Mucosa of rectum (tissue), 2 donors: ENCODE measurements around the gene ARHGAP35.
"Not testable (repeated sequence)": the region's sequence is repeated elsewhere in the genome, so short reads cannot be mapped to it uniquely, and the experiment has no call there.

ENCODE experiments used
- H3K27ac ChIP-seq, 2 donors: one replicate each; pipeline ENCODE4 v1.7.0; 2013; ENCODE audit warnings: inconsistent platforms in 2 of 2, low read depth in 2 of 2, low read length in 2 of 2
- H3K27me3 ChIP-seq, 2 donors: one replicate each; pipeline ENCODE4 v1.7.0; 2013; ENCODE audit warnings: low read length in 2 of 2; ENCODE audit not compliant: control insufficient read depth in 2 of 2, insufficient read depth in 2 of 2
- H3K36me3 ChIP-seq, 2 donors: one replicate each; pipeline ENCODE4 v1.7.0; 2013; ENCODE audit warnings: low read length in 2 of 2; ENCODE audit not compliant: control insufficient read depth in 2 of 2, insufficient read depth in 2 of 2
- H3K4me1 ChIP-seq, 2 donors: one replicate each; pipeline ENCODE4 v1.7.0; 2013; ENCODE audit warnings: low read length in 2 of 2, mild to moderate bottlenecking in 1 of 2; ENCODE audit not compliant: control insufficient read depth in 2 of 2, insufficient read depth in 2 of 2
- H3K4me3 ChIP-seq, 2 donors: one replicate each; pipeline ENCODE4 v1.7.0; 2013; ENCODE audit warnings: low read length in 2 of 2
- H3K9ac ChIP-seq, 2 donors: one replicate each; pipeline ENCODE4 v1.7.0; 2013; ENCODE audit warnings: low read length in 2 of 2, low read depth in 1 of 2, mild to moderate bottlenecking in 1 of 2
- H3K9me3 ChIP-seq, 2 donors: one replicate each; pipeline ENCODE4 v1.7.0; 2013; ENCODE audit warnings: low read length in 2 of 2; ENCODE audit not compliant: control insufficient read depth in 2 of 2
- donor health status: healthy.
- donor health status: Normal muscosa, but diverticular disease.

Gene ARHGAP35

DNA sequence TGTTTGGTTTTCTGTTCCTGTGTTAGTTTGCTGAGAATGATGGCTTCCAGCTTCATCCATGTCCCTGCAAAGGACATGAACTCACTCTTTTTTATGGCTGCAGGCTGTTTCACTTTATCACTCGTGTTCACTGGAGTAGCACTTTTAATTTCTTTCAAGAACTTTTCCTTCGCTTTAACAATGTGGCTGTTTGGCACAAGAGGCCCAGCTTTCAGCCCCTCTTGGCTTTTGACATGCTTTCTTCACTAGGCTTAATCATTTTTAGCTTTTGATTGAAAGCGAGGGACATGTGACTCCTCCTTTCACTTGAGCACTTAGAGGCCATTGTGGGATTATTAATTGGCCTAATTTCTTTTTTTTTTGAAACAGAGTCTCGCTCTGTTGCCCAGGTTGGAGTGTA, 22.0 kb downstream of the ARHGAP35 start:
- not testable (repeated sequence) for H3K4me1 ChIP-seq, H3K9me3 ChIP-seq, H3K4me3 ChIP-seq, H3K27ac ChIP-seq, H3K9ac ChIP-seq, H3K36me3 ChIP-seq, H3K27me3 ChIP-seq

GRCh38 chr19:46885411-46885810, 24.6 kb downstream of the ARHGAP35 start:
- H3K27ac ChIP-seq: no peak overlapping the region

DNA sequence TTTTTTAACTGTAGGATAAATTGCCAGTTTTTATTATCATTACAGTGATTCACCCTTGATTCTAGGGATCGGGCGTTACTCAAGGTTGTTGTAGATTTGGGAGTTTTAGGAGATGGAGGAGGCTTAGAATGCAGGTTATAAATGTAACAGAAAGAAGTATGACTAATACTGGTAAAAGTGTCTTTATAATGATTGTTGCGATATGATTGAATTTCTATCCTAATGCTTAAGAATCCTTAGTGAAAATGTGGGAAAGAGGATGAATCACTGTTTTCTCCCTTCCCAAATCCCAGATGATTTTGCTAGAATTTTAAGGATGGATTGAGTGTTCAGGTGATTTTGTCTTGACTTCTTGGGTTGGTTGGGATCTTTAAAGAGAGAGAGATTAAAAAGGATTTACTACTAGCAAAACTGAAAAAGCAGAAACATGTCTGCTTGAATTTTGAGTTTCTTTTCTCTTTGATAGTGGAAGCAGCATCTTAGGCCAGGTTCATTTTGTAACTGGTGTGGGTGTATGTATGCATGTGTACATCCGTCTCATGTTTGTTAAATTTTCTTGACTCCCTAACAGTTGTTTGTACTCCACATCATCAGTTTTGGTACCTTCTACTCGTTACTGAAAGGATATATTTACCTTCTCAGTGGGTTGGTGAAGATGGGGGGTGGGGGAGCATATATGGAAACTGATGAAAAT, 25.9 kb downstream of the ARHGAP35 start:
- H3K27ac ChIP-seq: no peak overlapping the region
- H3K4me1 ChIP-seq: peaks cover 9 to 11% of the 10 kb centered on the region in 2 donors
- H3K9ac ChIP-seq: no peak overlapping the region
- H3K9me3 ChIP-seq: no peaks in the 10 kb centered on the region
- H3K27me3 ChIP-seq: no peaks in the 10 kb centered on the region
- H3K4me3 ChIP-seq: no peak overlapping the region
- H3K36me3 ChIP-seq: no peaks in the 10 kb centered on the region

More at GRCh38 chr19:46885411-46885810, 24.6 kb downstream of the ARHGAP35 start:
- no peaks in the 10 kb centered on the region for H3K36me3 ChIP-seq
- H3K4me1 ChIP-seq: peaks cover 4 to 5% of the 10 kb centered on the region in 2 donors
- H3K4me3 ChIP-seq: no peak overlapping the region
- no peaks in the 10 kb centered on the region for H3K27me3 ChIP-seq
- H3K9me3 ChIP-seq: no peaks in the 10 kb centered on the region
- no peak overlapping the region for H3K9ac ChIP-seq

DNA sequence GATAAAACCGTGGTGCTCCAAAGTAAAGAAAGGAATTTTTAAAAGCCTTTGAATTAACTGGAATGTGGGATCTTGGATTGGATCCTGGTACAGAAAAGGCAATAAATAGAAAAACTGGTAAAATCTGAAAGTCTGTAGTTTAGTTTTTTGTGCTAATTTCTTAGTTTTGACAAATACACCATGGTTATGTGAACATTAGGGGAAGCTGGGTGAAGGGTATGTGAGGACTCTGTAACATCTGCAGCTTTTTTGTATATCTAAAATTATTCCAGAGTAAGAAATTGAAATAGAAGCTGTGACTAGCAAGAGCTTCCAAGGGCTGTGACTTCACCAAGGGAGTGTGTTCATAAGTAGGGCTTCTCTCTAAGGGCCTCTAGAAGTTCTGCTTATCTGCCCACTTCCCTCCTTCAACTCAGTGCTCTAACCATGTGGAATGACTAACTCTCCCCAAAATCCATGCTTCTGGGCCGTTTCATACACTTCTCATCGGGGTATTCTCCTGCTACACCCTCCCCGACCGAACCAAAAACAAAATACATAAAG, 26.5 kb downstream of the ARHGAP35 start:
- no peak overlapping the region for H3K4me3 ChIP-seq
- no peak overlapping the region for H3K9ac ChIP-seq
- no peaks in the 10 kb centered on the region for H3K9me3 ChIP-seq
- no peak overlapping the region for H3K27ac ChIP-seq
- H3K27me3 ChIP-seq: no peaks in the 10 kb centered on the region
- H3K4me1 ChIP-seq: peaks cover 9 to 12% of the 10 kb centered on the region in 2 donors
- H3K36me3 ChIP-seq: no peaks in the 10 kb centered on the region

DNA sequence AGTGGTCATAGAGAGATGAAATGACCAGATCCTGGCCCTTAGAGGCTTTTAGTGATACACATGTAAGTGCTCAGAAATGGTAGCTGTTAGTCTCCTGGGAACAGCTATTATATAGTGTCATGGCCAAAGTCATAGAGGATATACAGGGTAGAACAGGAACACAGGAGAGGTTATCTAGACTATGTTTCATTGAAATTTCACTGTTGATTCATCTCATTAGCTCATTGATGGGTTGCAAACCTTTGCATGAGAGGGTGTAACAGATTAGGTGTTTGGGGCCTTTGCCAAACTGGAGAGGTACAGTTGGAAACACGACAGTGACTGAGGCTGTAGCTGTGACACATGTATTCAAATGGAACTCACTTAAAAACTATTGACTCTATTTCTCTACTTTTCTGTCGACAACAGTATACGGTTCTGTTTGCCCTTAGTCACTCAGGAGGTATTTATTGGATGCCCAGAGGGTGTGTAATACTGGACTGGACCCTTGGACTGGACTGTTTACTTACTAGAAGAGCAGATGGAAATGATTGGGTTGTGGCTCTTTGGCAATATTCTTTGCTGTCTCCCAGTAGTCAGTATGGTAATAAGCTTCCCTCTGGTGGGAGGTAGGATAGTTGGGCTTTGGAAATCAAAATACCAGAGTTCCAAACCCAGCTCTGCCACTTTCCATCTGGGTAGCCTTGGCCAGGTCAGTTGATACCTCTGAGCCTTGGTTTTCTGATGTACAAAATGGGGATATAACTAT, 29.8 kb downstream of the ARHGAP35 start:
- no peaks in the 10 kb centered on the region for H3K36me3 ChIP-seq

GRCh38 chr19:46892252-46893179, 31.7 kb downstream of the ARHGAP35 start:
- no peaks in the 10 kb centered on the region for H3K9me3 ChIP-seq
- H3K27ac ChIP-seq: no peak overlapping the region
- no peaks in the 10 kb centered on the region for H3K36me3 ChIP-seq
- H3K4me3 ChIP-seq: no peak overlapping the region
- H3K9ac ChIP-seq: no peak overlapping the region
- peaks cover 11 to 17% of the 10 kb centered on the region in 2 donors for H3K4me1 ChIP-seq
- H3K27me3 ChIP-seq: no peaks in the 10 kb centered on the region

More for the DNA sequence above, 29.8 kb downstream of the ARHGAP35 start:
- peak overlapping the region in 1 of 2 donors; percentile 14 for H3K4me3 ChIP-seq
- H3K9ac ChIP-seq: peak overlapping the region in 1 of 2 donors; percentile 19
- H3K9me3 ChIP-seq: no peaks in the 10 kb centered on the region
- H3K4me1 ChIP-seq: peaks cover 11 to 17% of the 10 kb centered on the region in 2 donors
- H3K27ac ChIP-seq: peak overlapping the region; percentile 48 to 72
- no peaks in the 10 kb centered on the region for H3K27me3 ChIP-seq

GRCh38 chr19:46896076-46896794, 35.4 kb downstream of the ARHGAP35 start:
- Histone ChIP-seq H3K9ac (no peak overlapping the region), H3K4me3 (no peak overlapping the region), H3K27me3 (no peaks in the 10 kb centered on the region), H3K9me3 (no peaks in the 10 kb centered on the region), H3K36me3 (no peaks in the 10 kb centered on the region), H3K27ac (no peak overlapping the region), H3K4me1 (peaks cover 6 to 15% of the 10 kb centered on the region in 2 donors)

DNA sequence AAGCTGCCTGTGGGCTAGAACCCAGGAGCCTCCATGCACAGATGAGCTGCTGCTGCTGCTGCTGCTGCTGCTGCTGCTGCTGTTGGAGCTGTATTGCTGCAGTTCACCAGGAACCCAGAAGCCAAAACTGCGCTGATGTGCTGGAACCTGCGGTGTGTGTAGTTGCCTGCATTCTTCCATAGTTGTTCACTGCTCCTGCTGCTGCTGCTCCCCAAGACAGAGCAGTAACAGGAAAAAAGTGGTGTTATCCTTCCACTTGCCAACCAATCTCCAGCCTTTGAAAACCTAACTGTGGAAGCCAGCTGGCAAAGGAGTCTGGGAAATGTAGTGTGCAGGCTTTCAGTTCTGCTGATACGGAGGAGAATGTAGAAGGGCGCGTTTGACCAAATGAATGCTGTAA, 37.9 kb downstream of the ARHGAP35 start:
- Histone ChIP-seq H3K36me3 (no peaks in the 10 kb centered on the region), H3K9ac (no peak overlapping the region), H3K27me3 (no peaks in the 10 kb centered on the region), H3K4me3 (no peak overlapping the region), H3K27ac (no peak overlapping the region), H3K4me1 (peaks cover 3 to 7% of the 10 kb centered on the region in 2 donors), H3K9me3 (no peaks in the 10 kb centered on the region)

- Histone ChIP-seq H3K9me3 (no peaks in the 10 kb centered on the region), H3K36me3 (no peaks in the 10 kb centered on the region), H3K9ac (no peak overlapping the region), H3K4me3 (no peak overlapping the region), H3K4me1 (peaks cover 3 to 7% of the 10 kb centered on the region in 2 donors), H3K27me3 (no peaks in the 10 kb centered on the region), H3K27ac (no peak overlapping the region)
These were observed 39.5 kb downstream of the ARHGAP35 start for GRCh38 chr19:46900341-46900740.
